Stomach smooth muscle (tissue), 2 donors: ENCODE results near the gene MUC2.

Experiments used
- H3K27ac ChIP-seq: one replicate; pipeline ENCODE4 v1.7.0; 2013; ENCODE audit warnings: mild to moderate bottlenecking, low read length, inconsistent platforms
- H3K27me3 ChIP-seq, 2 donors: one replicate each; pipeline ENCODE4 v1.7.0; 2013; ENCODE audit warnings: low read length in 2 of 2; ENCODE audit not compliant: insufficient read depth in 2 of 2, control insufficient read depth in 1 of 2
- H3K36me3 ChIP-seq, 2 donors: one replicate each; pipeline ENCODE4 v1.7.0; 2013; ENCODE audit warnings: low read length in 2 of 2; ENCODE audit not compliant: control insufficient read depth in 2 of 2, insufficient read depth in 2 of 2
- H3K4me1 ChIP-seq: one replicate; pipeline ENCODE4 v1.7.0; 2013; ENCODE audit warnings: low read length; ENCODE audit not compliant: control insufficient read depth, insufficient read depth
- H3K4me3 ChIP-seq, 2 donors: one replicate each; pipeline ENCODE4 v1.7.0; 2013; ENCODE audit warnings: low read length in 2 of 2
- H3K9ac ChIP-seq, 2 donors: one replicate each; pipeline ENCODE4 v1.7.0; 2013; ENCODE audit warnings: low read length in 2 of 2, mild to moderate bottlenecking in 1 of 2
- H3K9me3 ChIP-seq, 2 donors: one replicate each; pipeline ENCODE4 v1.7.0; 2013; ENCODE audit warnings: low read length in 2 of 2; ENCODE audit not compliant: control insufficient read depth in 2 of 2
- donor health status: healthy.
- donor health status: Pancreatic carcinoma.

MUC2 gene

GRCh38 chr11:1030556-1030955 lies 44.1 kb upstream of the MUC2 start:
- Histone ChIP-seq H3K27ac (no peak overlapping the region), H3K27me3 (no peaks in the 10 kb centered on the region), H3K4me1 (no peaks in the 10 kb centered on the region), H3K4me3 (no peak overlapping the region), H3K36me3 (no peaks in the 10 kb centered on the region), H3K9ac (no peak overlapping the region), H3K9me3 (no peaks in the 10 kb centered on the region)

- Histone ChIP-seq H3K9me3 (no peaks in the 10 kb centered on the region), H3K9ac (no peak overlapping the region), H3K4me3 (no peak overlapping the region), H3K4me1 (no peaks in the 10 kb centered on the region), H3K27me3 (no peaks in the 10 kb centered on the region), H3K27ac (no peak overlapping the region), H3K36me3 (no peaks in the 10 kb centered on the region)
Observed at GRCh38 chr11:1031121-1031899, 43.4 kb upstream of the MUC2 start.

- no peaks in the 10 kb centered on the region for H3K36me3 ChIP-seq
- H3K4me3 ChIP-seq = no peak overlapping the region
- H3K9me3 ChIP-seq = no peaks in the 10 kb centered on the region
Observed at GRCh38 chr11:1032310-1032891, 42.3 kb upstream of the MUC2 start.

GRCh38 chr11:1033016-1033798 lies 41.5 kb upstream of the MUC2 start:
- Histone ChIP-seq H3K27ac (no peak overlapping the region), H3K4me1 (no peaks in the 10 kb centered on the region), H3K4me3 (no peak overlapping the region), H3K27me3 (peaks cover 7 to 9% of the 10 kb centered on the region in 2 donors), H3K9me3 (no peaks in the 10 kb centered on the region), H3K9ac (no peak overlapping the region), H3K36me3 (no peaks in the 10 kb centered on the region)

More at GRCh38 chr11:1032310-1032891, 42.3 kb upstream of the MUC2 start:
- H3K9ac ChIP-seq = no peak overlapping the region
- H3K4me1 ChIP-seq = no peaks in the 10 kb centered on the region
- peaks cover 4% of the 10 kb centered on the region in 2 donors for H3K27me3 ChIP-seq
- no peak overlapping the region for H3K27ac ChIP-seq

GRCh38 chr11:1034001-1034400 lies 40.7 kb upstream of the MUC2 start:
- H3K4me1 ChIP-seq = no peaks in the 10 kb centered on the region
- no peak overlapping the region for H3K27ac ChIP-seq
- no peak overlapping the region for H3K4me3 ChIP-seq
- no peaks in the 10 kb centered on the region for H3K9me3 ChIP-seq
- H3K9ac ChIP-seq = no peak overlapping the region
- peaks cover 8 to 10% of the 10 kb centered on the region in 2 donors for H3K27me3 ChIP-seq
- H3K36me3 ChIP-seq = no peaks in the 10 kb centered on the region

GRCh38 chr11:1034456-1035295 lies 40.0 kb upstream of the MUC2 start:
- no peak overlapping the region for H3K27ac ChIP-seq
- no peak overlapping the region for H3K9ac ChIP-seq
- H3K4me1 ChIP-seq = no peaks in the 10 kb centered on the region
- H3K27me3 ChIP-seq = peaks cover 8 to 10% of the 10 kb centered on the region in 2 donors
- H3K4me3 ChIP-seq = no peak overlapping the region
- H3K36me3 ChIP-seq = no peaks in the 10 kb centered on the region
- no peaks in the 10 kb centered on the region for H3K9me3 ChIP-seq

- no peaks in the 10 kb centered on the region for H3K4me1 ChIP-seq
- H3K9me3 ChIP-seq = no peaks in the 10 kb centered on the region
- H3K9ac ChIP-seq = no peak overlapping the region
- no peaks in the 10 kb centered on the region for H3K36me3 ChIP-seq
- peaks cover 10 to 14% of the 10 kb centered on the region in 2 donors for H3K27me3 ChIP-seq
- no peak overlapping the region for H3K4me3 ChIP-seq
- no peak overlapping the region for H3K27ac ChIP-seq
Observed at GRCh38 chr11:1035577-1036283, 38.9 kb upstream of the MUC2 start.

- no peak within 1 kb of the TSS for H3K4me3 ChIP-seq
- H3K9me3 ChIP-seq = no peaks in the 10 kb centered on the region
- H3K36me3 ChIP-seq = no peaks in the 10 kb centered on the region
- no peak within 1 kb of the TSS for H3K27ac ChIP-seq
- H3K9ac ChIP-seq = no peak within 1 kb of the TSS
- H3K4me1 ChIP-seq = no peaks in the 10 kb centered on the region
- peaks cover 12 to 14% of the 10 kb centered on the region in 2 donors for H3K27me3 ChIP-seq
Observed at GRCh38 chr11:1036303-1036923, 38.3 kb upstream of the MUC2 start, which contains the start of gene MUC6. Gene MUC6, minus strand, starts transcription at chr11:1036718. Its CDS starts 63 bp downstream, at chr11:1036655.

GRCh38 chr11:1036931-1037330 lies 37.7 kb upstream of the MUC2 start:
- Histone ChIP-seq H3K9ac (no peak overlapping the region), H3K27ac (no peak overlapping the region), H3K4me1 (no peaks in the 10 kb centered on the region), H3K9me3 (no peaks in the 10 kb centered on the region), H3K27me3 (peaks cover 17% of the 10 kb centered on the region in 2 donors), H3K36me3 (no peaks in the 10 kb centered on the region), H3K4me3 (no peak overlapping the region)
